H9 (cell line): ENCODE measurements around the gene LAMA3. TPM values are rescaled to one million over a fixed set of nuclear protein-coding genes. Genes with fewer than 3 reads are reported as not detected.

Experiments used
- DNase-seq: peaks from one replicate; pipeline ENCODE4 v3.0.0-alpha.2; 2017
- H2AFZ ChIP-seq: one replicate; pipeline ENCODE4 v1.6.1; 2013; ENCODE audit warnings: mild to moderate bottlenecking, low read length, control low read depth, moderate library complexity
- H2AK5ac ChIP-seq: 2 replicates; pipeline ENCODE4 v1.6.1; 2013; ENCODE audit warnings: low read length, control low read depth, mixed read lengths; ENCODE audit not compliant: insufficient read length
- H2BK120ac ChIP-seq: one replicate; pipeline ENCODE4 v1.6.1; 2013; ENCODE audit warnings: low read depth, mild to moderate bottlenecking, low read length, control low read depth, inconsistent platforms; ENCODE audit not compliant: poor library complexity, severe bottlenecking
- H2BK12ac ChIP-seq: 2 replicates; pipeline ENCODE4 v1.6.1; 2013; ENCODE audit warnings: low read length, control low read depth, mixed read lengths, low read depth; ENCODE audit not compliant: insufficient read length
- H2BK15ac ChIP-seq: 2 replicates; pipeline ENCODE4 v1.6.1; 2013; ENCODE audit warnings: low read depth, low read length, control low read depth
- H2BK20ac ChIP-seq: one replicate; pipeline ENCODE4 v1.6.1; 2013; ENCODE audit warnings: low read depth, mild to moderate bottlenecking, low read length, control low read depth, inconsistent platforms; ENCODE audit not compliant: poor library complexity, severe bottlenecking
- H2BK5ac ChIP-seq: 2 replicates; pipeline ENCODE4 v1.6.1; 2013; ENCODE audit warnings: low read length, control low read depth, mixed read lengths; ENCODE audit not compliant: insufficient read length
- H3K14ac ChIP-seq: 2 replicates; pipeline ENCODE4 v1.6.1; 2013; ENCODE audit warnings: low read length, control low read depth; ENCODE audit not compliant: insufficient read depth
- H3K18ac ChIP-seq: 2 replicates; pipeline ENCODE4 v1.6.1; 2013; ENCODE audit warnings: low read depth, mild to moderate bottlenecking, mixed read lengths, low read length, control low read depth; ENCODE audit not compliant: insufficient read length
- H3K23ac ChIP-seq: 2 replicates; pipeline ENCODE4 v1.6.1; 2013; ENCODE audit warnings: low read length, control low read depth, mixed read lengths, low read depth; ENCODE audit not compliant: insufficient read length
- H3K23me2 ChIP-seq: 2 replicates; pipeline ENCODE4 v1.6.1; 2013; ENCODE audit warnings: low read depth, mild to moderate bottlenecking, mixed read lengths, low read length, control low read depth; ENCODE audit not compliant: insufficient read length, poor library complexity, severe bottlenecking
- H3K27ac ChIP-seq: 2 replicates; pipeline ENCODE4 v1.5.1; 2013; ENCODE audit warnings: low read length, control low read depth, mixed read lengths, low read depth; ENCODE audit not compliant: insufficient read length
- H3K27me3 ChIP-seq: 2 replicates; pipeline ENCODE4 v1.6.1; 2013; ENCODE audit warnings: low read length, control low read depth, inconsistent platforms; ENCODE audit not compliant: insufficient read depth
- H3K4ac ChIP-seq: 2 replicates; pipeline ENCODE4 v1.6.1; 2013; ENCODE audit warnings: low read depth, mild to moderate bottlenecking, control low read depth, inconsistent platforms, low read length, moderate library complexity
- H3K4me1 ChIP-seq: 2 replicates; pipeline ENCODE4 v1.6.1; 2013; ENCODE audit warnings: low read length, control low read depth, inconsistent platforms; ENCODE audit not compliant: insufficient read depth
- H3K4me2 ChIP-seq: 2 replicates; pipeline ENCODE4 v1.6.1; 2013; ENCODE audit warnings: low read length, control low read depth, mixed read lengths; ENCODE audit not compliant: insufficient read length, insufficient read depth
- H3K56ac ChIP-seq: 2 replicates; pipeline ENCODE4 v1.6.1; 2013; ENCODE audit warnings: low read depth, mild to moderate bottlenecking, mixed read lengths, low read length, control low read depth; ENCODE audit not compliant: insufficient read length
- H3K79me1 ChIP-seq: 2 replicates; pipeline ENCODE4 v1.6.1; 2013; ENCODE audit warnings: low read depth, mild to moderate bottlenecking, moderate library complexity, low read length, control low read depth, inconsistent platforms; ENCODE audit not compliant: insufficient read depth, poor library complexity, severe bottlenecking
- H3K79me2 ChIP-seq: 2 replicates; pipeline ENCODE4 v1.6.1; 2013; ENCODE audit warnings: low read length, control low read depth, inconsistent platforms; ENCODE audit not compliant: insufficient read depth
- H3K9ac ChIP-seq: 2 replicates; pipeline ENCODE4 v1.6.1; 2013; ENCODE audit warnings: low read length, control low read depth, mixed read lengths; ENCODE audit not compliant: insufficient read length; ENCODE audit errors: extremely low read depth
- H3K9me3 ChIP-seq: one replicate; pipeline ENCODE4 v1.6.1; 2013; ENCODE audit warnings: low read depth, low read length, inconsistent platforms; ENCODE audit not compliant: control insufficient read depth
- H3T11ph ChIP-seq: one replicate; pipeline ENCODE4 v1.6.1; 2013; ENCODE audit warnings: mild to moderate bottlenecking, low read length, control low read depth, inconsistent platforms
- H4K20me1 ChIP-seq: one replicate; pipeline ENCODE4 v1.6.1; 2013; ENCODE audit not compliant: control insufficient read depth, insufficient read length, insufficient read depth
- H4K5ac ChIP-seq: 2 replicates; pipeline ENCODE4 v1.6.1; 2013; ENCODE audit warnings: low read depth, mild to moderate bottlenecking, mixed read lengths, low read length, control low read depth; ENCODE audit not compliant: insufficient read length
- H4K8ac ChIP-seq: replicated peaks from 2 replicates; pipeline ENCODE4 v1.6.1; 2013; ENCODE audit warnings: low read length, control low read depth, mixed read lengths, low read depth; ENCODE audit not compliant: insufficient read length
- H4K91ac ChIP-seq: 2 replicates; pipeline ENCODE4 v1.6.1; 2013; ENCODE audit warnings: low read depth, mild to moderate bottlenecking, moderate library complexity, mixed read lengths, low read length, control low read depth; ENCODE audit not compliant: insufficient read length
- H3K27ac Mint-ChIP-seq, 3 experiments: 2 replicates in 2 of 3; 3 replicates in 1 of 3; pipeline ENCODE4 v1.8.0; 2020 to 2021; ENCODE audit warnings: mixed read lengths in 3 of 3, mild to moderate bottlenecking in 1 of 3, moderate library complexity in 1 of 3
- H3K27me3 Mint-ChIP-seq: 2 replicates; pipeline ENCODE4 v1.8.0; 2021; ENCODE audit warnings: low read depth, mild to moderate bottlenecking, moderate library complexity, mixed read lengths
- H3K36me3 Mint-ChIP-seq, 3 experiments: 2 replicates in 2 of 3; 3 replicates in 1 of 3; pipeline ENCODE4 v1.8.0; 2020 to 2021; ENCODE audit warnings: low read depth in 3 of 3, mixed read lengths in 3 of 3; ENCODE audit not compliant: insufficient read depth in 1 of 3
- H3K4me1 Mint-ChIP-seq, 2 experiments: 2 replicates each; pipeline ENCODE4 v1.8.0; 2020; ENCODE audit warnings: mixed read lengths in 2 of 2
- H3K4me3 Mint-ChIP-seq, 2 experiments: 2 replicates in 1 of 2; 3 replicates in 1 of 2; pipeline ENCODE4 v1.8.0; 2020 to 2021; ENCODE audit warnings: mild to moderate bottlenecking in 2 of 2, mixed read lengths in 2 of 2, moderate library complexity in 1 of 2
- H3K9me3 Mint-ChIP-seq, 2 experiments: 2 replicates in 1 of 2; 3 replicates in 1 of 2; pipeline ENCODE4 v1.8.0; 2020; ENCODE audit warnings: mild to moderate bottlenecking in 2 of 2, mixed read lengths in 2 of 2, moderate library complexity in 1 of 2
- CTCF ChIP-seq: fragments of 200-600 bp; sonication (generic); conservative IDR thresholded peaks from 3 replicates; pipeline ENCODE4 v1.8.0; 2021; ENCODE audit warnings: antibody characterized with exemption, mild to moderate bottlenecking
- WGBS: extraction: QIAGEN DNeasy Blood & Tissue Kit; methylation state at CpG from one replicate; pipeline ENCODE4 v1.1.7; 2013; ENCODE audit warnings: missing lambda C conversion rate, low lambda C conversion rate, mixed read lengths; ENCODE audit not compliant: insufficient read length; ENCODE audit errors: extremely low coverage; 5-methylcytosine and 5-hydroxymethylcytosine counted together
- total RNA-seq: library from RNA; stranded (reverse); gene quantifications from 2 replicates; pipeline ENCODE4 v1.2.1, GENCODE V29; 2021

Gene LAMA3
- total RNA-seq, 1 experiment from 2014 or later, result 0.33 TPM

- no peak overlapping the region for H3K9ac ChIP-seq
- H3K56ac ChIP-seq, result no peak overlapping the region
- H2AK5ac ChIP-seq, result no peak overlapping the region
- no peak overlapping the region for H3K14ac ChIP-seq
- no peak overlapping the region for H2AFZ ChIP-seq
- TF ChIP-seq CTCF, result no peak
- DNase-seq, result no peak
- no peak overlapping the region for H2BK20ac ChIP-seq
- no peaks in the 10 kb centered on the region for H3K23me2 ChIP-seq
- no peaks in the 10 kb centered on the region for H4K20me1 ChIP-seq
- H3K27me3 ChIP-seq, result no peaks in the 10 kb centered on the region
- peaks cover 14 to 16% of the 10 kb centered on the region in 2 experiments for H3K4me1 Mint-ChIP-seq
- H4K5ac ChIP-seq, result no peak overlapping the region
- H3K36me3 Mint-ChIP-seq, result no peaks in the 10 kb centered on the region
- H4K91ac ChIP-seq, result no peak overlapping the region
- H3K27me3 Mint-ChIP-seq, result peaks cover 1% of the 10 kb centered on the region; the same call in 1 of the 2 replicates
- no CpG with 5 or more reads among the region's 3 CpGs for WGBS
- no peak overlapping the region for H3T11ph ChIP-seq
- no peak overlapping the region; a peak in 1 of 7 replicates for H3K27ac Mint-ChIP-seq
- no peak overlapping the region for H3K23ac ChIP-seq
- no peaks in the 10 kb centered on the region for H3K9me3 Mint-ChIP-seq
- no peak overlapping the region for H2BK120ac ChIP-seq
- H3K4me2 ChIP-seq, result no peak overlapping the region
- no peaks in the 10 kb centered on the region for H3K9me3 ChIP-seq
- no peaks in the 10 kb centered on the region for H3K4me1 ChIP-seq
- H3K4ac ChIP-seq, result no peak overlapping the region
- H4K8ac ChIP-seq, result no peak overlapping the region
- no peaks in the 10 kb centered on the region for H3K79me1 ChIP-seq
- H2BK12ac ChIP-seq, result no peak overlapping the region
- no peak overlapping the region for H3K18ac ChIP-seq
- no peaks in the 10 kb centered on the region for H3K79me2 ChIP-seq
- H2BK15ac ChIP-seq, result no peak overlapping the region
- H2BK5ac ChIP-seq, result no peak overlapping the region
- H3K4me3 Mint-ChIP-seq, result no peak overlapping the region
- no peak overlapping the region for H3K27ac ChIP-seq
Measured at GRCh38 chr18:23941791-23942190, 252.5 kb downstream of the LAMA3 start.
